DLD1 (cell line): ENCODE measurements around the gene LNX2.

Source experiments
- in situ Hi-C: cut with HindIII; loops from 2 replicates; pipeline ENCODE4 v1.10.0; 2017; ENCODE audit warnings: low sequenced_read_pairs

LNX2 gene

DNA sequence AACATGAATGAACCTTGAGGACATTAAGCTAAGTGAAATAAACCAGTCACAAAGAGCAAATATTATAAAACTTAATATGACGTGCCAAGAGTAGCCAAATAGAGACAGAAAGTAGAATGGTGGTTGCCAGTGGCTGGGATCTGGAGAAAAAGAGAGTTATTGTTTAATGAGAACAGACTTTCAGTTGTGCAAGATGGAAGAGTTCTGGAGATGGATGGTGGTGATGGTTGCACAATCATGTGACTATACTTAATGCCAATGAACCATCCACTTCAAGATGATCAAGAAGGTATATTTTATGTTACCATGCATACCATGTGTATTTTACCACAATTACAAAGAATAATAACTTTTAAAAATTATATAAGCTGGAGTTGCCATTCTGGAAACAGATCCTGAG lies 104.2 kb downstream of the LNX2 start:
- in situ Hi-C loops: no loop called here

DNA sequence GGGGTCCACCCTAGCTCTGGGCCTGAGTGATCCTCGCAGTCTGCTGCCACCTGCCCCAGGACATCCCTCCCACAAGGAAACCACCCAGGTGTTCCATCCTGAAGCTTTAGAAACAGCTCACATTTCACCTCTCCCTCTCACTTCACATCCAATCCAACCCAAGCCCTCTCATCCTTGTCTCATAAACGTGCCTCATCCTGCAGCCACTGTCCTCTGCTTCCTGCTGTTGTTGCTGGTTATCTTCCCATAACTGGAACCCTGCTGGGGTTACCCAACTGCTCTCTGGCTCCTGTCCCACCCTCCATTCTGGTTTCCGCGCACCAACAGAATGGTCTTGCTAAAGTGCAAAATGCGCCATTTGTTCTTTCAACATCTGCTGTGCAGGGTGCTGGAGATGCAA lies 110.2 kb downstream of the LNX2 start:
- in situ Hi-C loops: no loop called here

DNA sequence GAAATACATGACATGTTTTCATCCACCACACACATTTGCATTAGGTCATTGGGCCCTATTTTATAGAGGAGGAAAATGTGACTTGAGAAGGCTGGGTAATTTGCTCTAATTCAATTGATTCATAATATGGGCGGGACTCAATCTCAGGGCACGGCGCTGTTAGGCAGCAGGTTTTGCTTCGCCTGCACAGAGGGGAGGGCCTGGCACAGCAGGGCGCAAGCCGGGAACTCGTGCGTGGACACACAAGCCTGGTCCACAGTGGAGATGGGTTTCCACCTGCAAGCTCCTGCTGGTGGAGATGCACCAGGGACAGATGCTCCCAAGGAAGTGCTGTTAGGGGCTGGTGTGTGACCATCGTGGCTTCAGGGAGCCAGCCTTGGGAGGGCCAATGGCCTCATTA lies 111.5 kb downstream of the LNX2 start:
- in situ Hi-C loops: no loop called here

DNA sequence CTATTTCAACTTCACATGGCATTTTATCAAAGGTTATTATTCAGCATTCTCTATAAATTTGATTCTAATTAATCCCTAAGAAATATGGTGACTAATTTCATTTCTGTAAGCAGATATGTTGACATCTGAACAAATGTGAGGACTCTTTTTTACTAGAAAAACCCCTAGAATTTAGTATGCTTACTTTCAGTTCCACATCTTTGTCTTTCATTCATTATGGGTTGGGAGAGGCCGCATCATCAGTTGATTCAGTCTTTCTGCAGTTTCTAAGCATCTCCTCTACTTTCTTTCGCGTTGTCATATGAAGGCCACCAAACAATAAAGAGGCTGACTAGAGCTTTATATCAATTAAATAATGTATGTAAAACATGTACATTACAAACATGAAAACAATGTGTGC lies 114.5 kb downstream of the LNX2 start:
- in situ Hi-C loops: no loop called here

DNA sequence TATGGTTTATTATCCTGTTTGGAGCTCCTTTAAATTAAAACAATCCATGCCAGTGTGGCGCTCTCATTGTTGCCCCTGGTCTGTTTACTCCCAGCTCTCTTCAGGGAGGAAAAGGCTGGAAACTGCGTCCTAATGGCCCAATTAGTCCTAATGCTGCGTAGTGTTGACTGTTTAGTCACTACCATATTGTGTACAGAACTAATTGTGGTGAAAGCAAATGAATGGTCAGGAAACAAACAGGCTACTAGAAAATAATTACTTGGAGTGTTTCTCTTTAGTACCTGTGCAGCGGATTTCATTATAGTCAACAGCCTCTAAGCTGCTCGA lies 115.5 kb downstream of the LNX2 start:
- in situ Hi-C loops: no loop called here

DNA sequence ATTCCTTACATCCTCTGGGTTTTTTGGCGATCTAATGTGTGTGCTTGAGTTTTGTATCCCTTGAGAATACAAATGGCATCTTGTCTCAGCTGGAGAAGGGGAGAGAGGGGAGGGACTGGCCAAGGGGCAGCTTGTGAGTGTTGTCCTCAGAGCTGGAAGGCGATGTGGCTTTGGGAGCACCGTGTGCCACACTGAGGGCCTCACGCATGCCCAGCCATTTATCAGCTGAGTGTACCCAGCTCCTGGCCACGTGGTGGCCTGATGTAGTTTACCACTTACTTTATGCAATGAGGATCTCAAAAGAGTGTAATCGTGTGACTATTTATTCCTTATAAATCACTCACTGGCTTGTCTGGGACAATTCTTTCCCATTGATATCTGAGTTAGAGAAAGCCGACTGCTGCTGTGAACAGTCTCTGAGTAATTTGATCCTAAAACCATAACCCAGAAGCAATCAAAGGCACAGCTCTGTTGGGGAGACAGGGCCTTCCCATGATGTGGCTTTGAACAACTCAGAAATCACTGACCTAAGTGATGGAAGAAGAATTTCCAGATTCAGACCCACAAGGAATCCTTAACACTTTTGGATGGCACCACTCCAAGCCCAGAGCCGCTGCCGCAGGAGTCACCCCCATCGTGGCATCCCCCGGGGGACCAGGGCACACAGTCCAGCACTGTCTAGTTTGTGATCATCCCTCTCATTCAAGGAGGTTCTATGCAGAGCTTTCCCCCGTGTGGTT lies 116.0 kb downstream of the LNX2 start:
- in situ Hi-C loops: no loop called here

DNA sequence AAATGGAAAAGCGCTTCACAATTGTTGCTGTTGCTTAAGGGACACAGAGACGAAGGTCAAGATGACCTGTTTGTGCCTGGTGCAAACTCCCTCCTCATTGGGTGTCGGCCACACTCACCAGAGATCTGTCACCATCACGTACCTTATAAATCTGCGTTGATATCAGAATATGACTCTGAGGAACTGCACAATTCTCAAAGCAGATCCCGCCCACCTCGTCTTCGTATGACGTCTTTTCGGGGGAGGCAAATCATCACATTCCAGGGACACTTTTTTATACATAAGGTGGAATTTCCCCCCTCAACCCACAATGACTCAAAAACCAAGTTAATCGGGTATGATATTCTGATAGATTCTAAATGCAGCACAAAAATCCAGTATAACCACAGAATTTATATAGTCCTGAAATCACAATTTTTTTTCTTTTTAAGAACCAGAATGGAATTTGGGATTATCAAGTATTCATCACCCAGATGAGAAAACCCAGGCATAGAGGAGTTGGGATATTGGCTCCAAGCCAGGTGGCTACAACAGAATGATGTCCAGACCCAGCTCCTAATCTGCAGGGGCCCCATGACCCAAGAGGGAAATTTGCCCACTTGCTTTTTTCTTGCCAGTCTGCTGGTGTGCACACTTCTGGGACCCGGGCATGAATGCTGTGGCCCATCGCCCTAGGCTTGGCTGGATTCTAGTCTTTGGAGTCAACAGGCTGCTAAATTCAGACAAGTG lies 119.4 kb downstream of the LNX2 start:
- in situ Hi-C loops: no loop called here

DNA sequence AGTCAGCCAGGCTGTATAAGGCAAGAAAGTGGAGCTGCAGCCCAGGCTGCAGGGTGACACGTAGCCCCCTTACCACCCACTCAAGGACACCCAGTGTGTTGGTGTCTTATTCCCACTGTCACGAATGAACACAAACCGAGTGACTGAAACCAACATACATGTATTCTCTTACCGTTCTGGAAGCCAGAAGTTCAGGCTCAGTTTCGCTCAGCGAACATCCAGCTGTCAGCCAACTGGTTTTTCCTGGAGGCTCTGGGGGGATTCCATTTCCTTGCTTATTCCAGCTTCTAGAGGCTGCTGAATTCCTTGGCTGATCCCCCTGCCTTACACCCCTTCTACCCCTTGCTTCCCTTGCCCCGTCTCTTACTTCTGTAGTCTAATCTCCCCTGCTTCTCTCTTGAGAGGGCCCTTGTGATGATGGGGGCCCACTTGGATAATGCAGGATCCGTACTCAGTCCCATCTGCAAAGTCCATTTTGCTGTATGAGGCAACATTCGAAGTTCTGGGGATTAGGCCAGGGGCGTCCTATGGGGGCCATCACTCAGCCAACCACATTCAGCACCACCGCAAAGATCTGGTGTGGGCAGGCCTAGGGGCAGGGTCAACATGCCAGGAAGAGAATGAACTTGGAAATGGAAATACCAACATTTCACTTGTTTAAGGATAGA lies 122.6 kb downstream of the LNX2 start:
- in situ Hi-C loops: no loop called here

DNA sequence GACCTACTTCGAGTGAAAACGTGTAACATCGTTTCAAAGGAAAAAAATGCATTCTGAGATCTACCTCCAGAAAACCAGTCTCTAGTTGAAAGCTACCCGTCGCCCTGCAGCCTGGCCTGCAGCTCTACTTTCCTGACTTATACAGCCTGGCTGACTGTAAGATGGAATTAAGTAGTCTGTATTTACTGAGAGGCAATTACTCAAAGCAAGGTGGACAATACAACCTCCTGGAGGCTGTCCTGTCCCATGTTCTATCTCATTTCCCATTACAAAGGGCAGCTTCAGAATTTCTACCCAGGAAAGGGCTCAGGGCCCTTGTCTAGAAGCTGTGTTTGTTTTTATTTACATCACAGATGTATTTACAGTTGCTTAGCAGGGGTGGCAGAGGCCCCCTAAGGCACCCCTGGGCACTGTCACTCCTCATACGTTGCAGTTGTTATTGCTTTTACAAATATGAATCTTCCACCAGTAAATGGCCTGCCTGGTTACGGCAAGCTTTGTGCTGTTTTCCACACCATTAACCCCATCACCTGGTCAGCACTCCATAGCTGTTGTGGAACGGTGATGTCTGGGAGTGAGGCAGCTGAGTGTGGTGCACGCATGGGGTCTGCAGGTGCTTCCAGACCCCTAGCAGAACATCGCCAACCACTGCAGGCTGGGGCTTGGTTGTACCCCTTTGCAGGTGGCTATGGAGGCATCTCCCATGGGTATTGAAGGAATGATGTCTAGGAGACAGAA lies 123.6 kb downstream of the LNX2 start:
- in situ Hi-C loops: no loop called here

DNA sequence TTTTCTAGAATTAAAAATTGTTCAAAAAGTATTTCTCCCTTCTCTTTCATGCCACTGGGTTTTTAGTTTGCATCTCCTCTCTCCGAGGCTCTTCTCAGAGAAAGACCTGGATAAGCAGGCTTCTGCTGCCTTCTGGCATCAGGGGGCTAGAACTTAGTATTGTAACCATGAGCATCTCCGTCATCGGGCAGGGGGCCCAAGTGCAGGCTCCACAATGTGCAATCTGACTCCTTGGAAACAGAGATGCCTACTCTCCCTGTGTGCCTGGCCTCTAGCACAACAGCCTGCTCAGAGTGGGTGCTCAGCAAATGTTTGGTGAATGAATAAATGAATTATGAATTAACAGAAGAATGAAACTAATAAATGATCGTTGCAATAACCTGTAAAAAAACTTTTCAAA lies 124.3 kb downstream of the LNX2 start:
- in situ Hi-C loops: no loop called here
